IMR-90 (cell line): ENCODE data around the gene CEP20. TPM values are rescaled to one million over a fixed set of nuclear protein-coding genes. Genes with fewer than 3 reads are reported as not detected.

Source experiments
- ATAC-seq: fragments of 200-7000 bp; cut with Tn5 transposase; 2 replicates; pipeline ENCODE4 v1.9.1; 2020; ENCODE audit warnings: low read depth, mild to moderate bottlenecking, moderate library complexity
- BruUV-seq: library from RNA; stranded (reverse); fragments of 400-500 nt; replicated peaks from 2 replicates; lab custom pipeline; 2021; lab: Mats Ljungman, UMichigan
- CTCF ChIA-PET: fragments of 300-600 bp; formaldehyde crosslinking; extraction: SDS; loops from one replicate; lab custom pipeline; 2021; ENCODE audit warnings: antibody characterized with exemption; lab: Yijun Ruan, JAX
- POLR2A ChIA-PET: fragments of 300-600 bp; sonication (Branson Sonifier 250); formaldehyde crosslinking; loops from one replicate; lab custom pipeline; 2022; ENCODE audit warnings: antibody characterized with exemption; ENCODE audit not compliant: unreplicated experiment; lab: Charles Lee
- DNase-seq: peaks from one replicate; pipeline ENCODE4 v3.0.0; 2013
- H2AFZ ChIP-seq: replicated peaks from 2 replicates; pipeline ENCODE3; 2013; ENCODE audit warnings: low read length, mild to moderate bottlenecking; ENCODE audit not compliant: poor library complexity
- H2AK5ac ChIP-seq: 2 replicates; pipeline ENCODE4 v1.6.1; 2013; ENCODE audit warnings: low read depth, low read length, inconsistent platforms
- H2AK9ac ChIP-seq: replicated peaks from 2 replicates; pipeline ENCODE3; 2013; ENCODE audit warnings: mild to moderate bottlenecking, low read depth, low read length, moderate library complexity; ENCODE audit not compliant: poor library complexity
- H2BK120ac ChIP-seq: 2 replicates; pipeline ENCODE4 v1.6.1; 2013; ENCODE audit warnings: low read depth, low read length, inconsistent platforms
- H2BK15ac ChIP-seq: 3 replicates; pipeline ENCODE4 v1.6.1; 2013; ENCODE audit warnings: low read depth, low read length, inconsistent platforms
- H2BK20ac ChIP-seq: 2 replicates; pipeline ENCODE4 v1.6.1; 2013; ENCODE audit warnings: low read depth, mild to moderate bottlenecking, inconsistent platforms, low read length, moderate library complexity
- H2BK5ac ChIP-seq: 2 replicates; pipeline ENCODE4 v1.6.1; 2013; ENCODE audit warnings: mild to moderate bottlenecking, low read depth, low read length, inconsistent platforms; ENCODE audit not compliant: poor library complexity, severe bottlenecking
- H3K14ac ChIP-seq: replicated peaks from 2 replicates; pipeline ENCODE4 v1.6.1; 2013; ENCODE audit warnings: low read depth, low read length, inconsistent platforms
- H3K18ac ChIP-seq: 2 replicates; pipeline ENCODE4 v1.6.1; 2013; ENCODE audit warnings: low read depth, low read length, control low read depth
- H3K23ac ChIP-seq: 2 replicates; pipeline ENCODE4 v1.6.1; 2013; ENCODE audit warnings: low read depth, low read length, inconsistent platforms
- H3K27ac ChIP-seq: 2 replicates; pipeline ENCODE4 v1.5.1; 2013; ENCODE audit warnings: mild to moderate bottlenecking, control low read depth, low read length; ENCODE audit not compliant: insufficient read depth
- H3K27me3 ChIP-seq: 2 replicates; pipeline ENCODE4 v1.6.1; 2013; ENCODE audit warnings: low read length; ENCODE audit not compliant: control insufficient read depth, insufficient read depth
- H3K36me3 ChIP-seq: 2 replicates; pipeline ENCODE4 v1.6.1; 2013; ENCODE audit warnings: low read length, mixed read lengths; ENCODE audit not compliant: control insufficient read depth, insufficient read depth
- H3K4ac ChIP-seq: 2 replicates; pipeline ENCODE4 v1.6.1; 2013; ENCODE audit warnings: low read depth, low read length, inconsistent platforms
- H3K4me1 ChIP-seq: 2 replicates; pipeline ENCODE4 v1.6.1; 2013; ENCODE audit warnings: low read length, mixed read lengths; ENCODE audit not compliant: control insufficient read depth, insufficient read depth
- H3K4me2 ChIP-seq: 2 replicates; pipeline ENCODE4 v1.6.1; 2013; ENCODE audit warnings: low read depth, mild to moderate bottlenecking, control low read depth, low read length, moderate library complexity
- H3K4me3 ChIP-seq: 2 replicates; pipeline ENCODE4 v1.5.1; 2013; ENCODE audit warnings: low read depth, mild to moderate bottlenecking, control low read depth, low read length, moderate library complexity; ENCODE audit not compliant: insufficient read depth
- H3K56ac ChIP-seq: 2 replicates; pipeline ENCODE4 v1.6.1; 2013; ENCODE audit warnings: low read length, inconsistent platforms; ENCODE audit not compliant: insufficient read depth; ENCODE audit errors: extremely low read depth
- H3K79me1 ChIP-seq, 2 experiments: 2 replicates each; pipeline ENCODE4 v1.6.1; 2013; ENCODE audit warnings: low read length in 2 of 2, inconsistent platforms in 1 of 2, low read depth in 1 of 2
- H3K9ac ChIP-seq: 2 replicates; pipeline ENCODE4 v1.6.1; 2013; ENCODE audit warnings: low read depth, low read length, control low read depth
- H3K9me1 ChIP-seq: 2 replicates; pipeline ENCODE4 v1.6.1; 2013; ENCODE audit warnings: low read length, inconsistent platforms; ENCODE audit not compliant: insufficient read depth
- H3K9me3 ChIP-seq: 2 replicates; pipeline ENCODE4 v1.6.1; 2013; ENCODE audit warnings: low read length; ENCODE audit not compliant: control insufficient read depth, insufficient read depth
- H4K20me1 ChIP-seq: 2 replicates; pipeline ENCODE4 v1.6.1; 2013; ENCODE audit warnings: low read length, inconsistent platforms; ENCODE audit not compliant: insufficient read depth
- H4K5ac ChIP-seq: 2 replicates; pipeline ENCODE4 v1.6.1; 2013; ENCODE audit warnings: mild to moderate bottlenecking, low read depth, low read length, control low read depth
- H4K8ac ChIP-seq, 2 experiments: 2 replicates each; pipeline ENCODE4 v1.6.1; 2013; ENCODE audit warnings: low read depth in 2 of 2, low read length in 2 of 2, control low read depth in 1 of 2, inconsistent platforms in 1 of 2
- H4K91ac ChIP-seq: 2 replicates; pipeline ENCODE4 v1.6.1; 2013; ENCODE audit warnings: low read depth, low read length, inconsistent platforms; ENCODE audit not compliant: insufficient read depth
- CEBPB ChIP-seq: IDR thresholded peaks from 2 replicates; pipeline ENCODE4 v1.6.1; 2012; ENCODE audit warnings: low read depth, low read length, improper control_type of control experiment
- CHD1 ChIP-seq: IDR thresholded peaks from 2 replicates; pipeline ENCODE4 v1.6.1; 2012; ENCODE audit warnings: low read depth, low read length, improper control_type of control experiment
- CTCF ChIP-seq: conservative IDR thresholded peaks from 2 replicates; pipeline ENCODE4 v1.5.1; 2012; ENCODE audit warnings: mild to moderate bottlenecking, low read depth, low read length, improper control_type of control experiment
- ELK1 ChIP-seq: fragments of 150-350 bp; IDR thresholded peaks from 2 replicates; pipeline ENCODE4 v1.6.1; 2016; ENCODE audit warnings: low read depth, mild to moderate bottlenecking, low read length, moderate library complexity, borderline replicate concordance
- FOS ChIP-seq: fragments of 150-350 bp; IDR thresholded peaks from 2 replicates; pipeline ENCODE4 v1.6.1; 2016; ENCODE audit warnings: low read depth, low read length
- MAFK ChIP-seq: IDR thresholded peaks from 2 replicates; pipeline ENCODE4 v1.6.1; 2012; ENCODE audit warnings: low read depth, low read length, improper control_type of control experiment
- MAZ ChIP-seq: IDR thresholded peaks from 2 replicates; pipeline ENCODE4 v1.6.1; 2012; ENCODE audit warnings: low read depth, mild to moderate bottlenecking, low read length, improper control_type of control experiment, moderate library complexity, borderline replicate concordance
- MXI1 ChIP-seq: IDR thresholded peaks from 2 replicates; pipeline ENCODE4 v1.6.1; 2012; ENCODE audit warnings: low read depth, mild to moderate bottlenecking, low read length, moderate library complexity, borderline replicate concordance
- NFE2L2 ChIP-seq: fragments of 150-350 bp; IDR thresholded peaks from 2 replicates; pipeline ENCODE4 v1.6.1; 2016; ENCODE audit warnings: low read depth, mild to moderate bottlenecking, low read length
- POLR2A ChIP-seq: IDR thresholded peaks from 2 replicates; pipeline ENCODE4 v1.6.1; 2012; ENCODE audit warnings: mild to moderate bottlenecking, low read depth, low read length
- RAD21 ChIP-seq: IDR thresholded peaks from 2 replicates; pipeline ENCODE4 v1.6.1; 2012; ENCODE audit warnings: low read length, improper control_type of control experiment
- RCOR1 ChIP-seq: IDR thresholded peaks from 2 replicates; pipeline ENCODE4 v1.6.1; 2012; ENCODE audit warnings: mild to moderate bottlenecking, low read length, improper control_type of control experiment; ENCODE audit not compliant: insufficient replicate concordance
- RFX5 ChIP-seq: IDR thresholded peaks from 2 replicates; pipeline ENCODE4 v1.8.0; 2012; ENCODE audit warnings: low read depth, mild to moderate bottlenecking, low read length, moderate library complexity
- SMC3 ChIP-seq: fragments of 150-350 bp; IDR thresholded peaks from 2 replicates; pipeline ENCODE4 v1.6.1; 2016; ENCODE audit warnings: low read depth, mild to moderate bottlenecking, antibody characterized with exemption, low read length, moderate library complexity
- USF2 ChIP-seq: fragments of 150-350 bp; IDR thresholded peaks from 2 replicates; pipeline ENCODE4 v1.6.1; 2017; ENCODE audit warnings: mild to moderate bottlenecking, antibody characterized with exemption, low read length, low read depth
- WGBS, 2 experiments: methylation state at CpG; one replicate each; pipeline versions ENCODE4 v1.1.5 to v1.1.7; 2013; ENCODE audit warnings: missing lambda C conversion rate in 2 of 2; ENCODE audit not compliant: insufficient read length in 1 of 2; ENCODE audit errors: extremely low coverage in 2 of 2; 5-methylcytosine and 5-hydroxymethylcytosine counted together
- dilution Hi-C: fragments of 300-500 bp; cut with HindIII; formaldehyde crosslinking; loops from one replicate; pipeline ENCODE4 v1.14.3; 2018; ENCODE audit warnings: low sequenced_read_pairs; ENCODE audit not compliant: unreplicated experiment
- in situ Hi-C: fragments of 300-500 bp; cut with MboI; formaldehyde crosslinking; loops from 3 replicates; pipeline ENCODE4 v1.14.3; 2019; ENCODE audit warnings: low sequenced_read_pairs, inconsistent platforms, mixed read lengths
- intact Hi-C: fragments of 100-400 bp; cut with micrococcal nuclease; formaldehyde crosslinking; loops from 2 replicates; pipeline ENCODE4 v1.10.0; 2022
- polyA plus RNA-seq, 3 experiments: library from polyadenylated mRNA; depleted of rRNA; stranded (reverse); fragments of >200 nt; gene quantifications; 2 replicates each; pipeline ENCODE4 v1.2.3, GENCODE V29; 2012; ENCODE audit warnings: low replicate concordance in 1 of 3
- total RNA-seq: library from RNA; depleted of rRNA; stranded (reverse); fragments of >200 nt; gene quantifications from 2 replicates; pipeline ENCODE4 v1.2.3, GENCODE V29; 2012

Gene CEP20
- total and polyA plus RNA-seq, 2 of the 4 experiments (the other 2 are of a cell fraction) = 28.8 to 40.1 TPM

GRCh38 chr16:15835136-15835878 lies 53.1 kb downstream of the CEP20 start:
- ChIA-PET CTCF (no interaction called here), POLR2A (no interaction called here)
- no peak for DNase-seq
- peaks cover 2% of the 10 kb centered on the region; the same call in 1 of the 2 replicates for H3K27me3 ChIP-seq
- no peak overlapping the region for H3K4me3 ChIP-seq
- no peak overlapping the region for H2AK9ac ChIP-seq
- H2BK5ac ChIP-seq = peak overlapping the region; percentile 47
- no peak overlapping the region for H3K18ac ChIP-seq
- WGBS, 2 experiments = no CpG with 5 or more reads among the region's 2 CpGs
- no peak overlapping the region for H3K14ac ChIP-seq
- no peaks in the 10 kb centered on the region for H4K20me1 ChIP-seq
- dilution Hi-C loops = no loop called here
- in situ Hi-C loops = no loop called here
- H3K9ac ChIP-seq = no peak overlapping the region
- H4K8ac ChIP-seq = no peak overlapping the region
- BruUV-seq = no TSS peak
- H2AK5ac ChIP-seq = no peak overlapping the region
- H3K9me1 ChIP-seq = no peaks in the 10 kb centered on the region
- no peak overlapping the region for H3K23ac ChIP-seq
- H4K91ac ChIP-seq = no peak overlapping the region
- no peak overlapping the region for H3K27ac ChIP-seq
- no peak overlapping the region for H2BK15ac ChIP-seq
- intact Hi-C loops = no loop called here
- TF ChIP-seq POLR2A (no peak), RFX5 (no peak), FOS (no peak), ELK1 (no peak), MXI1 (no peak), CTCF (no peak), MAFK (no peak), SMC3 (no peak), MAZ (no peak), NFE2L2 (no peak), USF2 (no peak), RCOR1 (no peak), RAD21 (no peak), CEBPB (no peak), CHD1 (no peak)
- ATAC-seq = peak; percentile 90
- H3K79me1 ChIP-seq = no peaks in the 10 kb centered on the region
- no peak overlapping the region for H2BK120ac ChIP-seq
- H3K9me3 ChIP-seq = no peaks in the 10 kb centered on the region
- H3K56ac ChIP-seq = no peak overlapping the region
- H4K5ac ChIP-seq = no peak overlapping the region
- H3K4me1 ChIP-seq = no peaks in the 10 kb centered on the region
- H2BK20ac ChIP-seq = no peak overlapping the region
- no peak overlapping the region for H3K4ac ChIP-seq
- H3K36me3 ChIP-seq = no peaks in the 10 kb centered on the region
- no peak overlapping the region for H2AFZ ChIP-seq
- no peak overlapping the region for H3K4me2 ChIP-seq
